NCI-H2227 (cell line): ENCODE data around the gene CYP19A1.

Experiments used
- DNase-seq: peaks from one replicate; lab custom pipeline; 2025; ENCODE audit not compliant: unreplicated experiment; lab: John Stamatoyannopoulos, UW

CYP19A1 gene

DNA sequence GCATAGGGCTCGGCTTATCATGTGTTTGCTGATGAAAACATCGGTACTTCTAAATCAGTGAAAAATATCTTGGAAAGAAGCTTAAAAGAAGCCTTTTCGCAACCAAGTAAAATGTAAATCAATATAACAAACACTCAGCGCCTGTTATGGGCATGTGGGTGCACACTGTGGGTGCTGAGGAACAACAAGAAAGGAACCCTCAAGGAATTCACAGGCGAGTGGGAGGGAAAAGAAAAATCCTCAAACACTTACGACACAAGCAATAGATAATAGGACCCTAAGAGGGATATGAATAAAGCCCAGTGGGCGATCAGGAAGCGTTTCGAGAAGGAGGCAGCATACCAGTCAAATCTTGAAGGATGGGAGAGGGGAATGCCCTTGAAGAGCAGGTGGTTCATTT, 25.0 kb upstream of the CYP19A1 start:
- no peak for DNase-seq

DNA sequence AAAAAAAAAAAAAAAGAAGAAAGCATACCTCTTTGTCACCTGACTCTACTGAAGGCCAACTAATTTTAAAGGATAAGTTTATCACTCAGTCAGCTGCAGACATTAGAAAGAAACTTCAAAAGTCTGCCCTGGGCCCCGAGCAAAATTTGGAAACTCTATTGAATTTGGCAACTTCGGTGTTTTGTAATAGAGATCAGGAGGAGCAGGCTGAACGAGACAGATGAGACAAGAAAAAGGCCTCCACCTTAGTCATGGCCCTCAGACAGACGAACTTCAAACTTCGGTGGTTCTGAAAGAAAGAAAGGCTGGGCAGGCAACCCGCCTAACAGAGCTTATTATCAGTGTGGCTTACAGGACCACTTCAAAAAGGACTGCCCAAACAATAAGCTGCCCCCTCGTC, 21.6 kb upstream of the CYP19A1 start:
- DNase-seq = no peak

GRCh38 chr15:51356983-51357382, 18.6 kb upstream of the CYP19A1 start:
- no peak for DNase-seq

DNA sequence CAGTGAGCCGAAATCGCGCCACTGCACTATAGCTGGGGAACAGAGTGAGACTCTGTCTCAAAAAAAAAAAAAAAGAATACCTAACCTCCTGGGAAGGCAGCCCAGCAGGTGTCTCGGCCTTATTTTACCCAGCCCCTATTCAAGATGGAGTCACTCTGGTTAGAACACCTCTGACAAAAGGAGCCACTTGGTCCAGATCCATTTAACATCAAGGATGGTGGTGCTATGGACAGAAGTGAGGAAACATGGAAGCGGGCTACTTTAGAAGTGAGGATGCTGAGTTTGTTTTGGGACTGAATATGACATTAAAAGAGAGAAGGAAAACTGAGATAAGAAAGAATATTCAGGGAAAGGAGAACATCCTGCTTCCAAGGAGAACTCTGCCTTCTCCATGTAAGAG, 17.8 kb upstream of the CYP19A1 start:
- no peak for DNase-seq

DNA sequence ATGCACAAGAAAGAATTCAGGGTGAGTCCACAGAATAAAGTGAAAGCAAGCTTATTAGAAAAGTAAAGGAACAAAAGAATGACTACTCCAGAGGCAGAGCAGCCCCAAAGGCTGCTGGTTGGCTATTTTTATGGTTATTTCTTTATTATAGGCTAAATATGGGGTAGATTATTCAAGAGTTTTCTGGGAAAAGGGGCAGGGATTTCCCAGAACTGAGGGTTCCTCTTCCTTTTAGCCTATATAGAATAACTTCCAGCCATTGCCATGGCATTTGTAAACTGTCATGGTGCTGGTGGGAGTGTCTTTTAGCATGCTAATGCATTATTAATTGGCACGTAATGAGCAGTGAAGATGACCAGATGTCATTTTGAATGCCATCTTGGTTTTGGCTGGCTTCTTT, 16.7 kb upstream of the CYP19A1 start:
- no peak for DNase-seq

DNA sequence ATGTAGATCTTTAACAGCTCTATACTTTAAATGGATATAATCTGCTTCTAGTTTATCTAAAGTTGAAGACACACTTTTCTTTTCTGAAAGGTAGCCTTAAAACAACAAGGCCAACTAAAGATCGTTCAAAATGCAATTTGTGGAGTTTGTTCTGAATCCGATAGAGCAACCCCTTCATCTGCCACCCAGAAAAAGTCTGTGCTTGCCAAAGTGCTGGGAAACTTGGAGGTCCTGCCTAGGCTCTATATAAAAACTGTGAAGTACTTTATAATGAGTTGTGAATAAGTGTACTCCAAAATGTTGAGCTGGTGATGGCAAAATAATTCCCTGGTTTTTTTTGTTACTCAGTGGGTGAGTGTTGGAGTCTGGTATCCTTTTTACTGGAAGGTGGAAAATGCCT, 15.6 kb upstream of the CYP19A1 start:
- DNase-seq = no peak

DNA sequence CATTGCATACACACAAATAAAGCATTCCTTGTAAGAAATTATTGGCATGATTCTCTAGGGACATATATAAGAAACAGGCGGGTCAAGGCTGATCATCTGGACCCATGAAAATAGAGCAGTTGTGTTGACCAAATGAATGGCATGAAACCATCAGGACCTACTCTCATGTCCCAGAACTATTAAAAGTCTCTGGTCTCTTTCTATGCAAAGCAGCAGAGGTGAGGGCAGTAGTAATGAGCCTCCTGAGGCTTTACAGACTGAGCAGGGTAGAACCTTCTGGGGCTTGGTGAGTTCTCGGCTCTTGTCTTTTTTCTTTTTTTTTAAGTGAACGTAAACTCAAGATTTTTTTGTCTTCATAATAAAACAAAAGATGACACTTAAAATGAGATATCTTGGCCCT, 12.3 kb upstream of the CYP19A1 start:
- no peak for DNase-seq

DNA sequence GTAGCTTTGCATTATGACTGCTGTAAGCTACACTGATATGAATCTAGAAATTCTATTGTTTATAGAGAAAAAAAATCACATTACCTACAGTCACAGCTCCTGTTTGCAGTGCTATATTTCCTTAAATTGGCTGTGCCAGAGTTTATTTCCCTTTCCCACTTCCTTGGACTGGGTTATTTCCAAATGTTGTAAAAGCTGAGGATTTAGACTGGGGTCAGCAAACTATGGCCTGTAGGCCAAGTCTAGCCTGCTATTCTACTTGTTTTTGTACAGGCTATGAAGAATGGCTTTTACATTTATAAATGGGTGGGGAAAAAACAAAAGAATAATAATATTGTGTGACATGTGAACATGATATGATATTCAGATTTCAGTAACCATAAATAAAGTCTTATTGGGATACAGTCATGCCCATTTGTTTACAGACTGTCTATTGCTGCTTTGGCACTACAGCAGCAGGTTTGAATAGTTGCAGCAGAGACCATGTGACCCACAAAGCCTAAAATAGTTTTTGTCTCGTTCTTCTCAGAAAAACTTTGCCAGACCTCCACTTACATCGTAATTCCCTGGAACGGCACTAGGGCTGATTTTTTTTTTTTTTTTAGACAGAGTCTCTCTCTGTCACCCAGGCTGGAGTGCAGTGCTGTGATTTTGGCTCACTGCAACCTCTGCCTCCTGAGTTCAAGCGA, 10.9 kb upstream of the CYP19A1 start:
- DNase-seq = no peak

DNA sequence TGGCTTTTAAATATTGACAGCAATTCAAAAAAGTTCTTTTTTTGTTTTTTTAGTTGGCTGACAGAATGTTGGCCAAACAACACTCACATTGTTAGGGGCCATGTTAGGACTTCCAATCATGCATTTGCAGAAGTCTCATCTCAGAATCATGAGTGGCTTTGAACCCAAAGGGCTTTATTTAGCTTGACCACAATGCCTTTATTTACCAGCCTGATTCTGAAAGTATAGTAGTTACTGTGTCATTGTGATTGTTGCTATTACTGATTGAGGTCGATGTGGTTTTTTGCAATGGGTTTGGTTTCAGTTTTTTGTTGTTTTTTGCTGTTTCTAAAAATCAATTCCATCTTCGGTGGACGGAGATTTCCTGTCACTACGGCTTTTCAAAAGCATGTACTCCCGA, 10.3 kb upstream of the CYP19A1 start:
- no peak for DNase-seq

DNA sequence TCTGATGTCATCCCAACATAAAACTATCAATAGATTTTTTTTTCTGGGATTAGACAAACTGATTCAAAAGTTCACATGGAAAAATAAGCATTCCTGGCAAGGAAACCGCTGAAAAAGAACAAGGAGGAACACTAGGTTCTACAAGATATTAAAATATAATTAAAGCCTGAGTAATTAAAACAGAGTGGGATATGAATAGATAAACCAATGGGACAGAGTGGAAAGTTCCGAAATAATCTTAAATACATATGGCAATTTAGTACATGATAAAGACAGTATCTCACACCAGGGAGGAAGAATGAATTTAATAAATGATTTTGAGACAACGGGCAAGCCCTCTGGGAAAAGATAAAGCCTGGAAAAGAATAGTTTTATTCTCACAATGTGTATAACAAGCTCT, 7.7 kb upstream of the CYP19A1 start:
- no peak for DNase-seq

GRCh38 chr15:51343466-51343865, 5.1 kb upstream of the CYP19A1 start:
- no peak for DNase-seq

GRCh38 chr15:51342227-51342999, 4.0 kb upstream of the CYP19A1 start:
- no peak for DNase-seq

GRCh38 chr15:51341366-51342226, 3.2 kb upstream of the CYP19A1 start, which contains the start of gene GLDN:
TSS of gene GLDN (plus strand) at chr15:51341655. CDS start at chr15:51341685, 30 bp downstream.
- peak; percentile 36 for DNase-seq

- DNase-seq = no peak
Measured at GRCh38 chr15:51335538-51336410, 2.6 kb downstream of the CYP19A1 start.

DNA sequence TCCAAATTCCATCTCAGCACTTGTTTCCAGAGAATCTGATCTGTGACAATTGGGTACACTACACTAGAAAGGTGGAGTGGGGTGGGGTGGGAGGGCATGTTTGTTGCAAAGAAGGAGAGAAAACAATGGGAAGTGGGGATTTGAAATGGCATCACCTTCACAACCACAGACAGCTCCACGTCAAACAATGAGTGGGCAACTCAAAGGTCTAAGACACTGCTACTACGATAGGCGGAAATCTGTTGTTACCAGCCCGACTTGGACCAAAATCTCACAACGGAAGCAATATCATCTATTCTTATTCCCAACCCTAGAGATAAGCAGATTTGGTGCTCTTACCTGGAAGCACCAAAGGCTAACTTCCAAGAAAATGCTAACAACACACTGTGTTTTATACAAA, 3.3 kb downstream of the CYP19A1 start:
- DNase-seq = no peak

DNA sequence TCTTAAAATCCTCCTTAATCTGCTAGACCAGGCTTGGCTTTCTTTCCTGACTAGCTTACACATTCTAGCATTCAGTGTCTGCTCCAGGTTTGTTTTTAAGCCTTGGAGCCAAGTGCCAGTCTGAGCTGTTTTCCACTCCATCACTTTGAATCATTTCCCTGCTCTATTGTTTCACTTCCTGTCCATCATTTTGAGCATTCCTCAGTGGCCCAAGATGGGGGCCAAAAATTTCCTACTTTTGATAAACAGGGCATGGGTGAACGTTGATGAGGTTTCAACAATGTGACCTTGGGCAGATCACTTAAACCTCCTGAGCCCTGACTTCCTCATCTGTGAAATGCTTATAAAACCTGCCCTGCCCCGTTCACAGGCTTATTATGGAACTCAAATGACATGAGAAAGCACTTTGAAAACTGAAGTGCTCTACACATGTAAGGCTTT, 4.4 kb downstream of the CYP19A1 start:
- no peak for DNase-seq

GRCh38 chr15:51333571-51333970, 4.8 kb downstream of the CYP19A1 start:
- DNase-seq = no peak

- DNase-seq = no peak
Measured at GRCh38 chr15:51332206-51333147, 5.9 kb downstream of the CYP19A1 start.

DNA sequence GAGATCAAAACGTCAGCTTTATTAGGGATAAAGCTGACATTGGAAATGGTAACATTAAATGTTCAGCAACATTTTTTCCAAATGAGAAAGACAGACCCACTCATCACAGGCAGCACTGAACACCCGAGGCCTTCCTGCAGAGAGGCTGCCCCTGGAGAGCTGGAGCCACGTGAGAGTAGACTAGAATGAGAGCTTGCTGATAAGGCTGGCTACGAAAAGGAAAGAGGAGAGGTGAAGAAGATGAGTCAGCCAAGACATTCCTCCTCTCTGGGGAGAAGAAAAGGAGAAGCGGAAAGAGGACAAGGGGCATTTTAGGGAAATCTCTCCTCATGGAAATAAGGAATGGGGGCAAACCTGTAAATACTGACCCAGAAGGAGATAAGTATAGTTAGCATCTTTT, 7.3 kb downstream of the CYP19A1 start:
- DNase-seq = no peak

GRCh38 chr15:51328926-51329325, 9.5 kb downstream of the CYP19A1 start:
- no peak for DNase-seq
